HCT116 (cell line): ENCODE results near the gene PLEKHA8. TPM values are rescaled to one million over a fixed set of nuclear protein-coding genes. Genes with fewer than 3 reads are reported as not detected.

Experiments used
- ATAC-seq: fragments of 200-7000 bp; cut with Tn5 transposase; 2 replicates; pipeline ENCODE4 v1.9.1; 2020; ENCODE audit warnings: mild to moderate bottlenecking, moderate library complexity
- BruUV-seq: library from RNA; stranded (reverse); fragments of 400-500 nt; replicated peaks from 2 replicates; lab custom pipeline; 2021; lab: Mats Ljungman, UMichigan
- CTCF ChIA-PET: fragments of 300-600 bp; sonication (Branson Sonifier 250); formaldehyde crosslinking; loops from one replicate; lab custom pipeline; 2021; ENCODE audit warnings: antibody characterized with exemption; lab: Charles Lee
- POLR2A ChIA-PET: fragments of 300-600, 350-600 bp; sonication (Branson Sonifier 250); formaldehyde crosslinking; loops from one replicate; lab custom pipeline; 2021; ENCODE audit warnings: antibody characterized with exemption; lab: Charles Lee
- RAD21 ChIA-PET, 2 experiments: fragments of 300-600 bp; sonication (Branson Sonifier 250); formaldehyde crosslinking; loops; one replicate each; lab custom pipeline; 2023; ENCODE audit warnings: low total read pairs in 2 of 2; ENCODE audit not compliant: uncharacterized antibody in 2 of 2, unreplicated experiment in 2 of 2, low non-redundant PET in 1 of 2; lab: Charles Lee
- DNase-seq: peaks from one replicate; pipeline ENCODE4 v3.0.0-alpha.2; 2010; ENCODE audit warnings: low read depth, low spot score
- H2AFZ ChIP-seq: fragments of 200-600 bp; shearing (Covaris generic), sonication (generic); 2 replicates; pipeline ENCODE4 v1.6.1; 2017; ENCODE audit warnings: low read depth, mixed run types, mixed read lengths, antibody characterized with exemption, low read length; ENCODE audit not compliant: poor library complexity, severe bottlenecking
- H3K27ac ChIP-seq: 2 replicates; pipeline ENCODE4 v1.5.1; 2012; ENCODE audit warnings: low read depth, low read length
- H3K27me3 ChIP-seq: fragments of 200-600 bp; sonication (generic); 2 replicates; pipeline ENCODE4 v1.6.1; 2016; ENCODE audit warnings: mixed run types, low read length, mixed read lengths; ENCODE audit not compliant: insufficient read depth
- H3K36me3 ChIP-seq, 2 experiments: fragments of 200-500 bp in 1 of 2; fragments of 200-600 bp in 1 of 2; sonication (Bioruptor generic) in 1 of 2; sonication (generic) in 1 of 2; 2 replicates each; pipeline versions ENCODE4 v1.5.1 to v1.6.1; 2014 to 2016; ENCODE audit warnings: low read length in 2 of 2, inconsistent platforms in 1 of 2, mixed read lengths in 1 of 2, mixed run types in 1 of 2; ENCODE audit not compliant: insufficient read depth in 2 of 2, control insufficient read depth in 1 of 2
- H3K4me1 ChIP-seq, 2 experiments: fragments of 200-600 bp in 1 of 2; sonication (generic) in 1 of 2; 2 replicates each; pipeline versions ENCODE4 v1.5.1 to v1.6.1; 2012 to 2017; ENCODE audit warnings: low read length in 2 of 2, inconsistent platforms in 1 of 2, mild to moderate bottlenecking in 1 of 2, mixed read lengths in 1 of 2, mixed run types in 1 of 2, moderate library complexity in 1 of 2; ENCODE audit not compliant: insufficient read depth in 2 of 2, control insufficient read depth in 1 of 2
- H3K4me2 ChIP-seq: fragments of 200-600 bp; sonication (generic); 2 replicates; pipeline ENCODE4 v1.6.1; 2017; ENCODE audit warnings: mixed run types, low read length, mixed read lengths
- H3K4me3 ChIP-seq, 2 experiments: fragments of 200-600 bp in 1 of 2; sonication (generic) in 1 of 2; replicated peaks in 1 of 2; 2 replicates each; pipeline ENCODE4 v1.5.1; 2011 to 2016; ENCODE audit warnings: low read length in 2 of 2, control low read depth in 1 of 2, low read depth in 1 of 2, mild to moderate bottlenecking in 1 of 2, mixed read lengths in 1 of 2, mixed run types in 1 of 2
- H3K79me2 ChIP-seq: fragments of 200-600 bp; sonication (generic); 2 replicates; pipeline ENCODE4 v1.6.1; 2017; ENCODE audit warnings: mild to moderate bottlenecking, mixed run types, low read length, moderate library complexity, mixed read lengths; ENCODE audit not compliant: insufficient read depth
- H3K9ac ChIP-seq: fragments of 200-600 bp; sonication (generic); 2 replicates; pipeline ENCODE4 v1.6.1; 2016; ENCODE audit warnings: low read length, mixed read lengths
- H3K9me2 ChIP-seq: fragments of 200-600 bp; sonication (generic), shearing (Covaris generic); 2 replicates; pipeline ENCODE4 v1.6.1; 2017; ENCODE audit warnings: mixed run types, mild to moderate bottlenecking, moderate library complexity; ENCODE audit not compliant: insufficient read depth
- H3K9me3 ChIP-seq, 2 experiments: fragments of 200-500 bp in 1 of 2; fragments of 200-600 bp in 1 of 2; sonication (Bioruptor generic) in 1 of 2; sonication (generic) in 1 of 2; 2 replicates each; pipeline ENCODE4 v1.6.1; 2014 to 2017; ENCODE audit warnings: low read length in 2 of 2, mixed read lengths in 2 of 2, inconsistent platforms in 1 of 2, low read depth in 1 of 2, mild to moderate bottlenecking in 1 of 2, mixed run types in 1 of 2, moderate library complexity in 1 of 2; ENCODE audit not compliant: control insufficient read depth in 1 of 2, insufficient read depth in 1 of 2
- H4K20me1 ChIP-seq: fragments of 200-600 bp; sonication (generic), shearing (Covaris generic); 2 replicates; pipeline ENCODE4 v1.6.1; 2017; ENCODE audit warnings: mixed run types, mild to moderate bottlenecking, moderate library complexity; ENCODE audit not compliant: insufficient read depth
- CEBPB ChIP-seq: IDR thresholded peaks from 2 replicates; pipeline ENCODE4 v1.6.1; 2012; ENCODE audit warnings: low read depth
- EGR1 ChIP-seq: IDR thresholded peaks from 2 replicates; pipeline ENCODE4 v1.6.1; 2012; ENCODE audit warnings: low read depth
- ELF1 ChIP-seq: IDR thresholded peaks from 2 replicates; pipeline ENCODE4 v1.6.1; 2012; ENCODE audit warnings: low read depth, borderline replicate concordance
- EZH2phosphoT487 ChIP-seq: fragments of 200-600 bp; IDR thresholded peaks from 2 replicates; pipeline ENCODE4 v1.6.1; 2018; ENCODE audit warnings: antibody characterized with exemption, borderline replicate concordance
- FOSL1 ChIP-seq: IDR thresholded peaks from 2 replicates; pipeline ENCODE4 v1.6.1; 2012; ENCODE audit warnings: low read depth
- JUND ChIP-seq: IDR thresholded peaks from 2 replicates; pipeline ENCODE4 v1.6.1; 2012
- POLR2A ChIP-seq: IDR thresholded peaks from 2 replicates; pipeline ENCODE4 v1.7.0; 2011; ENCODE audit warnings: borderline replicate concordance; ENCODE audit not compliant: insufficient read depth, insufficient read length; ENCODE audit errors: extremely low read depth
- SP1 ChIP-seq: IDR thresholded peaks from 2 replicates; pipeline ENCODE4 v1.6.1; 2012; ENCODE audit warnings: low read depth
- TCF7L2 ChIP-seq: IDR thresholded peaks from 2 replicates; pipeline ENCODE4 v1.7.0; 2011; ENCODE audit warnings: borderline replicate concordance, inconsistent platforms; ENCODE audit not compliant: insufficient read depth, insufficient read length; ENCODE audit errors: extremely low read depth
- ZNF274 ChIP-seq: fragments of 200-500 bp; sonication (Bioruptor generic); IDR thresholded peaks from 2 replicates; pipeline ENCODE4 v1.6.1; 2014; ENCODE audit warnings: mild to moderate bottlenecking, low read depth, low read length, inconsistent platforms
- intact Hi-C: fragments of 100-400 bp; cut with micrococcal nuclease; formaldehyde crosslinking; loops from 2 replicates; pipeline ENCODE4 v1.10.0; 2022
- total RNA-seq: library from RNA; stranded (reverse); gene quantifications from one replicate; pipeline ENCODE4 v1.2.1, GENCODE V29; 2021; ENCODE audit not compliant: unreplicated experiment
- TF ChIP-seq, protein P1 (sequence below): IDR thresholded peaks from 2 replicates; pipeline ENCODE4 v1.6.1; 2012
- TF ChIP-seq, protein P2 (sequence below): IDR thresholded peaks from 2 replicates; pipeline ENCODE4 v1.6.1; 2011; ENCODE audit warnings: mild to moderate bottlenecking, low read length, moderate library complexity; ENCODE audit not compliant: insufficient replicate concordance; ENCODE audit errors: extremely low read depth
- TF ChIP-seq, protein P3 (sequence below): IDR thresholded peaks from 2 replicates; pipeline ENCODE4 v1.6.1; 2012

The PLEKHA8 gene
- total RNA-seq, 1 experiment from 2014 or later, result 13.6 TPM

DNA sequence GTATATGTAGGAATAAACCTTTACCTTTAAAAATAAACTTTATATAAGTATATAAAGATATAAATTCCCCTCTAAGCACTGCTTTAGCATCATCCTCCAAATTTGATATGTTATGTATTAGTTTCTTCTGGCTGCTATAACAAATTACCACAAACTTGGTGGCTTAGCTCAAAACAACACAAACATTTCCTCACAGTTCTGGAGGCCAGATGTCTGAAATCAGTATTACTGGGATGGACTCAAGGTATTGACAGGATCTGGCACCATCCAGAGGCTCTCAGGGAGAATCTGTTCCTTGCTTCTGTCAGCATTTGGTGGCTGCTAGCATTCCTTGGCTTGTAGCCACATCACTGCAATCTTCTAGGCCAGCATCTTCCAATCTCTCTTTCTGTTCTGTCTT, 31.9 kb upstream of the PLEKHA8 start:
- POLR2A ChIA-PET, result no interaction called here
- 0 out of 4 replicates have a peak, but pooled peaks cover 5 to 7% of the 10 kb centered on the region in 2 experiments for H3K9me3 ChIP-seq

GRCh38 chr7:29998489-29998888, 29.7 kb upstream of the PLEKHA8 start:
- no peak overlapping the region for H3K9ac ChIP-seq
- ATAC-seq, result no peak
- intact Hi-C loops, result no loop called here
- TF ChIP-seq POLR2A, result no peak
- TF ChIP-seq ELF1, result no peak
- no peak for TF ChIP-seq EZH2phosphoT487
- TF ChIP-seq FOSL1, result no peak
- TF ChIP-seq SP1, result no peak
- TF ChIP-seq, protein P1, sequence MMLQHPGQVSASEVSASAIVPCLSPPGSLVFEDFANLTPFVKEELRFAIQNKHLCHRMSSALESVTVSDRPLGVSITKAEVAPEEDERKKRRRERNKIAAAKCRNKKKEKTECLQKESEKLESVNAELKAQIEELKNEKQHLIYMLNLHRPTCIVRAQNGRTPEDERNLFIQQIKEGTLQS, result no peak
- no peak for TF ChIP-seq CEBPB
- TF ChIP-seq, protein P2, sequence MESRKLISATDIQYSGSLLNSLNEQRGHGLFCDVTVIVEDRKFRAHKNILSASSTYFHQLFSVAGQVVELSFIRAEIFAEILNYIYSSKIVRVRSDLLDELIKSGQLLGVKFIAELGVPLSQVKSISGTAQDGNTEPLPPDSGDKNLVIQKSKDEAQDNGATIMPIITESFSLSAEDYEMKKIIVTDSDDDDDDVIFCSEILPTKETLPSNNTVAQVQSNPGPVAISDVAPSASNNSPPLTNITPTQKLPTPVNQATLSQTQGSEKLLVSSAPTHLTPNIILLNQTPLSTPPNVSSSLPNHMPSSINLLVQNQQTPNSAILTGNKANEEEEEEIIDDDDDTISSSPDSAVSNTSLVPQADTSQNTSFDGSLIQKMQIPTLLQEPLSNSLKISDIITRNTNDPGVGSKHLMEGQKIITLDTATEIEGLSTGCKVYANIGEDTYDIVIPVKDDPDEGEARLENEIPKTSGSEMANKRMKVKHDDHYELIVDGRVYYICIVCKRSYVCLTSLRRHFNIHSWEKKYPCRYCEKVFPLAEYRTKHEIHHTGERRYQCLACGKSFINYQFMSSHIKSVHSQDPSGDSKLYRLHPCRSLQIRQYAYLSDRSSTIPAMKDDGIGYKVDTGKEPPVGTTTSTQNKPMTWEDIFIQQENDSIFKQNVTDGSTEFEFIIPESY, result no peak
- TF ChIP-seq, protein P3, sequence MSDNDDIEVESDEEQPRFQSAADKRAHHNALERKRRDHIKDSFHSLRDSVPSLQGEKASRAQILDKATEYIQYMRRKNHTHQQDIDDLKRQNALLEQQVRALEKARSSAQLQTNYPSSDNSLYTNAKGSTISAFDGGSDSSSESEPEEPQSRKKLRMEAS, result no peak
- TF ChIP-seq TCF7L2, result no peak
- TF ChIP-seq JUND, result no peak
- TF ChIP-seq EGR1, result no peak
- TF ChIP-seq ZNF274, result no peak
- TF ChIP-seq, all 23 proteins: peak for 0
- no peaks in the 10 kb centered on the region for H3K79me2 ChIP-seq
- no peaks in the 10 kb centered on the region for H3K27me3 ChIP-seq
- no peaks in the 10 kb centered on the region for H3K4me1 ChIP-seq
- H2AFZ ChIP-seq, result no peak overlapping the region
- CTCF ChIA-PET, result no interaction called here
- no peak overlapping the region for H3K4me2 ChIP-seq
- H3K9me2 ChIP-seq, result no peaks in the 10 kb centered on the region
- no peak overlapping the region for H3K4me3 ChIP-seq
- no peaks in the 10 kb centered on the region for H4K20me1 ChIP-seq
- RAD21 ChIA-PET, result no interaction called here
- DNase-seq, result no peak
- BruUV-seq, result no TSS peak
- H3K36me3 ChIP-seq, result no peaks in the 10 kb centered on the region
- no peak overlapping the region for H3K27ac ChIP-seq
- POLR2A ChIA-PET, result no interaction called here
- 0 out of 4 replicates have a peak, but pooled peaks cover 4 to 5% of the 10 kb centered on the region in 2 experiments for H3K9me3 ChIP-seq

More for the DNA sequence above, 31.9 kb upstream of the PLEKHA8 start:
- ATAC-seq (no peak), DNase-seq (no peak)
- Histone ChIP-seq H2AFZ (no peak overlapping the region), H3K36me3 (no peaks in the 10 kb centered on the region), H3K4me1 (no peaks in the 10 kb centered on the region), H3K4me3 (no peak overlapping the region), H3K9me2 (no peaks in the 10 kb centered on the region), H3K27me3 (no peaks in the 10 kb centered on the region), H4K20me1 (no peaks in the 10 kb centered on the region), H3K9ac (no peak overlapping the region), H3K79me2 (no peaks in the 10 kb centered on the region), H3K4me2 (no peak overlapping the region), H3K27ac (no peak overlapping the region)
- intact Hi-C loops, result no loop called here
- RAD21 ChIA-PET, result no interaction called here
- CTCF ChIA-PET, result no interaction called here
- TF ChIP-seq FOSL1, result no peak
- no peak for TF ChIP-seq EZH2phosphoT487
- TF ChIP-seq, protein P1, result no peak
- no peak for TF ChIP-seq TCF7L2
- TF ChIP-seq, protein P3, result no peak
- no peak for TF ChIP-seq SP1
- no peak for TF ChIP-seq ZNF274
- no peak for TF ChIP-seq POLR2A
- BruUV-seq, result no TSS peak
